DND-41 (cell line): ENCODE data around the gene HECTD4.

Experiments used
- CTCF ChIP-seq: IDR thresholded peaks from 2 replicates; pipeline ENCODE4 v1.5.1; 2012; ENCODE audit warnings: borderline replicate concordance, low read length, moderate library complexity, mild to moderate bottlenecking; ENCODE audit not compliant: poor library complexity, severe bottlenecking; ENCODE audit errors: extremely low read depth
- EZH2 ChIP-seq: IDR thresholded peaks from 3 replicates; pipeline ENCODE4 v1.6.1; 2012; ENCODE audit warnings: borderline replicate concordance, low read depth, mild to moderate bottlenecking, moderate library complexity, low read length, inconsistent platforms; ENCODE audit not compliant: severe bottlenecking

- no peak for TF ChIP-seq EZH2
- no peak for TF ChIP-seq CTCF
Measured at GRCh38 chr12:112314981-112315380, 67.2 kb downstream of the HECTD4 start.
